GM18507 (cell line): ENCODE measurements around the gene ZBTB7C.

Experiments used
- DNase-seq: peaks from one replicate; pipeline ENCODE4 v3.0.0; 2011; ENCODE audit warnings: low read depth; ENCODE audit not compliant: insufficient read length; ENCODE audit errors: extremely low spot score
- FAIRE-seq: peaks from 2 replicates; lab custom pipeline; 2011; peaks lifted over from hg19 to GRCh38; lab: Jason Lieb, UNC

ZBTB7C gene

DNA sequence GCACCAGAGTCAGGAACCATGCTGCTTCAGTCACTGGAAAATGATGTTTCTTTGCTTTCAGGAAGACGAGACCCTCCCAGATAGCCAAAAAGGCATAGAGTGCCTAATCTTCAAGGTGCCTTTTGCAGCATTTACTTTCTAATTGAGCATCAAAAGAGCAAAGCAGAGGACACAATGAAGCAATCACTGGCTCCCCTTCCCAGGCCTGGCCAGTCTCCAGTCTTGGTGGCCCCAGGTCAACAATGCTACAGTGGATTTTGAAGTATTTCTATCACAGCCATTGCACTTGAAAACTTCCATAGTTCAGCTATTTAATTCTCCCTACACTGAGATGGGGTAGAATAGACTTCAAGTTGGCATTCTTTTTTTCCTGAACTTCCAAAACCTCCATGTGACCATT lies 15.4 kb downstream of the ZBTB7C start:
- FAIRE-seq (no peak), DNase-seq (no peak)

- FAIRE-seq: no peak
- DNase-seq: no peak
Observed at GRCh38 chr18:48393170-48393569, 16.0 kb downstream of the ZBTB7C start.

DNA sequence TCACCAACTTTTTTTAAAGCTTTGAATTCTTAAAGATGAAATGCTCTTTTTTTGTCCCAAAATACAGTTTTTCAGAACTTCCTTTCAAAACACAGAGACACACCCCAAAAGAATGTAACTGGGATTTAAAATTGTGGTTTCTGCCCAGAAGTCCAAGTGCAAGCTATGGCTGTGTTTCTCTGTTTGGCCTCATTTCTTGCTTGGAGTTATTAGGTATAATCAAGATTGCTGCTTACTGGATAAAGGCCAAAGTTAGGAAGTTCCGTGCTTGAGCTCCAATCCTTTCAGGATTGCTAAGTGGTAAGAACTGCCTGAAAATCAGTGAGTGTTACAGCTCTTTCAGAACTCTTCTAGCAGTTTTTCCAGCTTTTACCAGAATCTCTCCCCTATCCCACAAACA lies 16.9 kb downstream of the ZBTB7C start:
- FAIRE-seq: no peak

GRCh38 chr18:48391868-48392267 lies 17.3 kb downstream of the ZBTB7C start:
- DNase-seq: no peak
- FAIRE-seq: no peak

More for the DNA sequence above, 16.9 kb downstream of the ZBTB7C start:
- no peak for DNase-seq

DNA sequence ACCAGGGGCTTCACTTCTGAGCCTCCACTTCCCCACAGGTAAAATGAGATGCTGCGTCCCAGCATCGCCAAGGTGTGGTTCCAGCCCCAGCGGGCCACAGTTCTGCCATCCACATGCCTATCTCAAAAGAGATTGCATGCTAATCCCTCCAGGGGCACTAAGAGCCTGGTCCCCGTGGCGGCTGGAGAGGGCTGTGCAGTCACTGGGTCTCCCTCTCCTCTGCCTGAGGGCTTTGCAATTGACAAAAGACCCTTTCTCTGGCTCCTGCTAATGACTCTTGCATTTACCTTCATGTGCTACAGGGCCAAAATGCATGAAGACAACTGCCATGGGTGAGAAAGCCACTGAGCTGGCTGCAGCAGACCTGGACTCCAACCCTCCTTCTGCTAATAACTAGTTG lies 18.5 kb downstream of the ZBTB7C start:
- FAIRE-seq: no peak
- DNase-seq: no peak

DNA sequence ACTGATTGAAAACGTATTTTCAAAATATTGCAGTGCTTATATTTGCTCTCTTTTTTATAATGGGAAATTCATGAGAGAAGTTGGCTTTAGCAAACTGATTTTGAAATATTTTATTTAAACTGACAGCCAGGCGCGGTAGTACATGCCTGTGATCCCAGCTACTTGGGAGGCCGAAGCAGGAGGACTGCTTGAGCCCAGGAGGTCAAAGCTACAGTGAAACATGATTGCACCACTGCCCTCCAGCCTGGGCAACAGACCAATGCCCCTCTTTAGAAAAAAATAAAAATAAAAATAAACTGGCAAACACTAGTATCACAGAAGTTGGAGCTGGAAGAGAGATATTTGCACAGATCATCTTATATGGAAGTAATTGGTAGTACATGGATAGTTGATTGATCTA lies 20.7 kb downstream of the ZBTB7C start:
- DNase-seq (no peak), FAIRE-seq (no peak)

DNA sequence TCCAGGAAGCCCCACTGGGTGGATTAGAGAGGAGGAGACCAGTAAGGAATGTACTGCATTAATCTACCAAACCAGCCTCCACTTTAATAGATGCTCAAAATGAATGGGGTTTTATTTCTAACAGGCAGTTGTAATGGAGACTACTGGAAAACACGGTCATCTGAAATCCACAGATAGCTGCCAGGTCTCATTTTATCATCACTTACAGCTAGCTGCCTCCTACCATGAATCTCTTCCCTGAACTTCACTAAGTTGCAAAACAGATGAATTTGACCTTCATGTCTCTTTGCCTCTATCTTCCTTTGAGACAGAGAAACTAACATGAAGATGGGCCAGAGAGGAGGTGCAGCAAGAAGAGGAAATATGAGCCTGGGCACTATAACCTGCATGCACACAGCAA lies 21.9 kb downstream of the ZBTB7C start:
- DNase-seq (no peak), FAIRE-seq (no peak)

DNA sequence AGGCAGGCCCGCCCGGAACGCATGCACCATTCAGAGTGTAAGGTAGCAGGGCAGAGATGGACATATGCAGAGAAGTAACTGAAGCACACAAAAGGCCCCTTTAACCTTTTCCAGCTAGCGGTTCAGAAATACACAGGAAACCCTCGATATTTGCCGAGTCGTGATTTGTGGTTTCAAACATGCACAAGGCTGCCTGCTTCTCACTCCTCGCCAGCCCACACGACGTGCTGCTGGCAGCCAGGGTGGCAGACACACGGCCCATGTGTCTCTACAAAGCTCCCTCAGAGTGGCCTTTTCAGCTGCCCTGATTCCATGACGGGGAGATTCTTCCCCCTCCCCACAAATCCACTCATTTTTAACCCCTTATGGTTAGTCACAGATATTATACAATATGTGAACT lies 23.6 kb downstream of the ZBTB7C start:
- DNase-seq (no peak), FAIRE-seq (no peak)

DNA sequence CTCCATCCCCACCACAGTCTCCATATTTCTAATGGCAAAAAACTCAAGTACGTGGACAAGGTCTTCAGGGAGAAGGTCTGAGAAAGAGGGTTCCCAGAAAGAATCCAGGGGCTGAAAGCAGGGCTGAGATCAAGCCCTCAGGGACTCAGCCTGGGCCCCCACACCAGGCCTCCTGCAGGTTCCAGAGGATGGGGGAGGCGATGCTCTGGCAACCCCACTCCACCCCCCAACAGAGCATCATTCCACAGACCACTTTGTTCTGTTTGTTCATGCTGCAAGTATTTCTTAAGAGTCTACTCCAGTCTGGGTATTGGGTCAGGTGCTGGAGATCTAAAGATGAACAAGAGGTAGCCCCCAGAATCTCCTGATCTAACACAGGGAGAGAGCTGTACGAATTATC lies 32.2 kb downstream of the ZBTB7C start:
- no peak for DNase-seq
- no peak for FAIRE-seq

- no peak for FAIRE-seq
Observed at GRCh38 chr18:48376406-48376805, 32.8 kb downstream of the ZBTB7C start.

DNA sequence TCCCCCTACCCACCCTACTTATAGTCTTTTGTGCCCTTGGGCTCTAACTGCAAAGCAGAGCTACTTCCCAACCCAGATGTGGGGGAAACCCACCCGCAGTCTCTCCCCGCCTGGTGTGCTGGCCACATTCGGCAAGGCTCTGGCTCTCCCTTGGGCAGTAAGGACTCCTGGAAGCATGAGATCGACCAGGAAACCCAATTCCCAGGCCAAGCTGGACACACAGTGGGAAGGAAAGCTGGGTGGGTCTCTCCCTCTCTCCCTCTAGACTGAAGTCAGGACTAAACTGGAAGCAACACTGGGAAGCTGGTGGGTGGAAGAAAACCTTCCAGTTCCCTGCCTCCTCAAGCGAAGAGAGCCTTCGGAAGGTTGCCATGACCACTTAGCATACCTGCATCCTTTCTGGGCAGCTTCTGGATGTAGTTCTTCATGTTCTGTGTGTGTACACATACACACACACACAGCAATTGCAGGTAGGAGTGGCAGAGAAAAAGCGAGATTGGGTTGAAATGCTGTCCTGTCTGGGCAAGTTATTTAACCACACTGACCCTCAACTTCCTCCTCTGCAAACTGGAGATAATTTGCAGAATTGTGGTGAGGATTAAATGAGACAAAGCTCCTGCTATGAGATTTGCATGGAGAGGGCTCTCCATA lies 33.9 kb downstream of the ZBTB7C start:
- no peak for FAIRE-seq
- DNase-seq: no peak

More at GRCh38 chr18:48376406-48376805, 32.8 kb downstream of the ZBTB7C start:
- DNase-seq: no peak

GRCh38 chr18:48374423-48375149 lies 34.6 kb downstream of the ZBTB7C start:
- FAIRE-seq (no peak), DNase-seq (no peak)

DNA sequence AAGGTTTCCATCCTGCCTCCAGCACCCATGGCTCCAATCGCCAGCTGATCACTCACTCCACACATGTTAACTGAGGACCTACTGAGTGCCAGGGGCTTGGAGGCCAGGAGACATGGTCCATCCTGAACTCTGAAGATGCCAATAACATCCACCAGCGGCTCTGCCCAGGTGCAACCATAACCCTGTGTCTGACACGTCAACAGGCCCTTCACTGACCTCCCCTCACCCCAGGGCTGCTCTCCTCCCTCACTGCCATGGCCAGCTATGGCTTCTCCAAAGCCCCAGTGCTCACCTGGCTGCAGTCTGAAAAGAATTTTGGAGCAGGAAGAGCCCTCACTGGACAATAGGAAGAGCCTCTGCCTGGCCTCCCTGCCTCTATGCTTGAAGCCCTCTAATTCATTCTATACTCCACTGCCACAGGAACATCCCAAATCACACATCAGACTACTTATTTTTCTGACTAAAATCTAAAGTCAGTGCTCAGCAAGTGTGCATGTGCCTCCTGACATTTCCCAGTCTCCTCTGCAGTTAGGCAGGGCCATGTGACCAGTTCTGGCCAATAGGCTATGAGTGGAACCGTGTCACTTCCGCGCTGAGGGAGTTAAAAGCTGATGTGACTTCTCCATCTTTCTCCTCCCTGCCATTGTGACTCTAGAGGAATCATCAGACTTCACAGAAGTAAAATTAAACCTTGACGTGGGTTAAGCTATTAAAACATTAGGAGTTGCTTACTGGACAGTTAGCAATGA lies 37.2 kb downstream of the ZBTB7C start:
- no peak for DNase-seq
- no peak for FAIRE-seq

DNA sequence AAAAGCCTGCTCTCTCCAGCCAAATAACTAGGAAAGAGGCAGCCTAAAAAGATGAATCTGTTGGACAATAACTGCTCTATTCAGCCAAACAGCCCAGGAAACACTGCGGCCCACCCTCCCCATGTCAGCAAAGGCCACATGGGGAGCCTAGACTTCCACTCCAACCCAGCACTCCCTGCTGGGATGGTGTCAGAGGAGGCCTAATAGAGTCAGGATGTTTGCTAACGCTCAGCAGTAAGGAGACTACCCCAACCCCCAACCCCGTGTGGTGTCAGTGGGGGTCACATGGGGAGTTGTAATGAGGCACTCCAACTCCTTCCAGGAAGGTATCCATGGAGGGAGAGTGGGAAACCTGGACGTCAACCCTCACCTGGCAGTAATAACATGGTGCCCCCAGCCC lies 41.6 kb downstream of the ZBTB7C start:
- DNase-seq: no peak
- no peak for FAIRE-seq

DNA sequence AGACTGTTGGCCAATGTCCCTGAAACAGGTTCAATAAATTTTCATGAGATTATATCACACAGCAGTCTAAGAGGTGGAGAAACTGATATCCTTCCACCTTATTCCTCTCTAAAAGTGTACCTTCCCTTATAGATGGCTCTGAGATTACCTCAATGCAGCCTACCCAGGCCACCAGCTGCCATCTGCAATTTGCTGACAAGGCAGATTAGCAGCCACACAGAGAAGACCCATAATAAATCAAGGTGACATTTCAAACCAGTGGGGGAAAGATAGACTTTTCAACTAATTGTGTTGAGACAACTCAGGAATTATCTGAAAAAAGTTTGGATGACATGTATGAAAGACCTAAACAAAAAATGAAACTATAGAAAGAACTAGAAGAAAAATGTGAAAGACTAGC lies 43.2 kb downstream of the ZBTB7C start:
- FAIRE-seq (no peak), DNase-seq (no peak)

GRCh38 chr18:48364146-48364545 lies 45.0 kb downstream of the ZBTB7C start:
- DNase-seq (no peak), FAIRE-seq (no peak)

DNA sequence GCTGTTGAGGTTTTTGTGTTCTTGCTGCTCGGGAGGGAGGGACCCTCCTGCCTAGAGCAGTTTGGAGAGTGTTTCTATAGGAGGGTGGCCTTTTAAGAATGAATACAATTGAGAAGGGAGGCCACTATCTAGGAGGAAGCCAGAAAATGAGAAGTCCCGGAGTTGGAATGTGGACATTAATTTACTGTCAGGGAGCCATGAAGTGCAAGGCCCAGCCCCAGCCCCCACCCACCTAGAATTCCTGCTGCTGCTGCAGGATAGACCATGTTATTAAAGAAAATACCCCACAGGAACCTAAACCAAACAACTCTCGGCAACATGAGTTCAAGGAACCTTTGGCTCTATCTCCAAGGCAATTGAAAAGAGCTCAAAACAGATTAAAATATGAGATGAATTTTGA lies 46.0 kb downstream of the ZBTB7C start:
- FAIRE-seq (no peak), DNase-seq (no peak)

DNA sequence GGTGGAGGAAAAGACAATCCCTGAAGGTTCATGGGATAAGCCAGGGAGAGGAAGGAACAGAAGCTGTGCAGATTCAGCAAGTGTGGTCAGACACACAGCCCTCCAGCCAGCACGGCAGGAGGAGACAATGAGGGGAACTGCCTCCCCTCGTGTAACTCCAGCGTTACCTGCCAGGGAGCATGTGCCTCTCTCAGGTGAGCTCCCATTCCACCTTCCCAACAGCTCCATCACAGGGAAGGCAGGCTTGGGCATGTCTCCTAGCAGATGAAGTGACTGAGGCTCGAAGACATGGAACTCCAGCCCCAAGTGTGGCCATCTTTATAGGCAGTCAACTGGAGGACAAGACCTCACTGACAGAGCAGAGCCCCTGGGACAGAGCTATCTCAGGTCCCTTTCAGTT lies 47.4 kb downstream of the ZBTB7C start:
- no peak for FAIRE-seq

GRCh38 chr18:48360376-48361021 lies 48.7 kb downstream of the ZBTB7C start:
- DNase-seq: no peak
- FAIRE-seq: no peak

More for the DNA sequence above, 47.4 kb downstream of the ZBTB7C start:
- DNase-seq: no peak

- FAIRE-seq (no peak), DNase-seq (no peak)
Observed at GRCh38 chr18:48359626-48360025, 49.6 kb downstream of the ZBTB7C start.
